Kidney capillary endothelial cell (primary cell): ENCODE data around the gene RSL24D1.
"Not testable (repeated sequence)": the region's sequence is repeated elsewhere in the genome, so short reads cannot be mapped to it uniquely, and the experiment has no call there.

Source experiments
- DNase-seq: peaks from one replicate; pipeline ENCODE4 v3.0.0-alpha.2; 2018; ENCODE audit warnings: low spot score

RSL24D1 gene

DNA sequence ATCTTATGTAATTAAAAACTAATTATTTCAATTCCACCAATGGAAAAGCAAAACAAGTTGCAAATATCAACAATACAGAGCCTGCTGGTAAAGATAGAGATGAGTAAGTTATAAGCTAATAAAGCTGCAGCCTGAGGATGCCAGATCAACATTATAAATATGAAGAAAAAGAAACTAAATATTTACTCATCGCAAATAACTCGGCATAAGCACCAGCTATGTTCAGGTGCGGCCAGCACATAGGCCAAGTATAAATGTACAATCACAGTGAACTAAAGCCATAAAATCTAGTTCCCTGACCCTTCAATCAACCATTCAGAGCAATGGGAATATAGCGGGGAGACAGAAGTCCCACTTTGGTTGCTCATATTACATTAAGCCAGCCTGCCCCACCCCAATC lies 7.7 kb upstream of the RSL24D1 start:
- DNase-seq: no peak

DNA sequence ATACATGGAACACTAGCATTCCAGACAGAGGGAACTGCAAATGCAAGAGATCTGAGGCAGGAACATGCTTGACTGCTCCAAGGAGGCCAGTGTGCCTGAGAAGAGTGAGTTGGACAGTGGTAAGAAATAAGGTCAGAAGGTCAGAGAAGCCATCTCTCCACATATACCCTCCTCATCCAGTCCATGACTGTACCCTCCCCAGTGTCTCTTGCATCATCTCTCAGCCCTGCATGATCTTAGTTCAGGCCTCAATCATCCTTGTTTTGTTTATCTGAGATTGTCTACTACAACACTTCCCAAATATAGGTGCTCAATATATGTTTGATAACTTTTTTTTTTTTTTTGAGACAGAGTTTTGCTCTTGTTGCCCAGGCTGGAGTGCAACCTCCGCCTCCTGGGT lies 5.5 kb upstream of the RSL24D1 start:
- no peak for DNase-seq

DNA sequence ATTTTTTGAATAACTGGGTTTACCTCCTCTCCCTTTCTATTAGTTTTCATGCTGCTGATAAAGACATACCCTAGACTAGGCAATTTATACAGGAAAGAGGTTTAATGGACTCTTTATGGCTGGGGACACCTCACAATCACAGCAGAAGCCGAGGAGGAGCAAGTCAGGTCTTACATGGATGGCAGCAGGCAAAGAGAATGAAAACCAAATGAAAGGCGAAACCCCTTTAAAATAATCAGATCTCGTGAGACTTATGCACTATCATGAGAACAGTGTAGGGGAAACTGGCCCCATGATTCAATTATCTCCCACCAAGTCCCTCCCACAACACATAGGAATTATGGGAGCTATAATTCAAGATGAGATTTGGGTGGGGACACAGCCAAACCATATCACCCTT lies 2.0 kb upstream of the RSL24D1 start:
- no peak for DNase-seq

DNA sequence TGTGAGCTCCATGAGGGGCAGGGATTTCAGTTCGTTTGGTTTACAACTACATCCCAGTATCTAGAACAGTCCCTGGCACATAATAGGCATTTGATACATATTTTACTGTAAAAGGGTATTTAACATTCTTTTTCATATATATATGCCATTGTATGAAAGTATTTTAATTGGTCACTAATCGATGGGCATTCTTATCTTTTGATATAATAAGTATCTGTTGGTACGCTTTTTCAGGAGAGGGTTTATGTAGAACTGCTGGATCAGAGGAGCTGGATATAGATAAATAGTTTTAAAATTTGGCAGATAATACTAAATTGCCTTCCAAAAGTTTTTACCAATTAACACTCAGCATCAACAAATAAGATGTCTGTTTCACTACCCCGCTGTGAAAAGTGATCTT lies 978 bp upstream of the RSL24D1 start:
- no peak for DNase-seq

DNA sequence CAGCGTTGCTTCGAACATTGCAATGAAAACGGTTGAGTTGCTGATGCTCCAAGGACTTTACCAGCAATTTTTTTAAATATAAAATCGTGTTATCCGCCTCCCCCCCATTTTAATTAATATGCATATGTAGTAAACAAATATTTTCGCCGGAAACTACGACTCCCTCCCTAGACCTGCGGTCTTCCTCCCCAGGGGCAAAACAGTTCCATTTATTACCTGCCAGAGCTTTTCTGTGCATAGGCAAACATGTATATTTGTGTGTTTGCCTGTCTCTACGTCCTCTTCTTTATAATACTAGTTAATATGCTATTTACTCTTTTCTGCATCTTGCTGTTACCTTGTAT lies 593 bp upstream of the RSL24D1 start:
- no peak for DNase-seq

DNA sequence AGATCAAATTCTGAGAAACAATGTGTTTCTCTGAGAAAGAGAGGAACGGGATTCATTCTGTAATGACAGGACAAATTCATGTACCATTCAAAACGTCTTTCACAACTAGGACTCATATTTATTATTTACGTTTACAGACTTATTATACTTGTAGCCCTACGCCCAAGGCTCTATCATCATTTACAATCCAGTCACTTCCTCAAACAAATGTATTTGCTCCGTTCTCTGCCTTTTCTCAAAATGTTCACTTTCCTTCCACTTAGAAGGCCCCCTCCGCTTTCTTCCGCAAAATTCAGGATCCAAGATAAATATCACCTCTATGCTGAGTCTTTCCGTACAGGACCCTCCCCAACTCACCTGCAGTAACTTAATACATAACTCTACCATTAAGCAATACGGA lies 745 bp downstream of the RSL24D1 start:
- DNase-seq: peak; percentile 32

DNA sequence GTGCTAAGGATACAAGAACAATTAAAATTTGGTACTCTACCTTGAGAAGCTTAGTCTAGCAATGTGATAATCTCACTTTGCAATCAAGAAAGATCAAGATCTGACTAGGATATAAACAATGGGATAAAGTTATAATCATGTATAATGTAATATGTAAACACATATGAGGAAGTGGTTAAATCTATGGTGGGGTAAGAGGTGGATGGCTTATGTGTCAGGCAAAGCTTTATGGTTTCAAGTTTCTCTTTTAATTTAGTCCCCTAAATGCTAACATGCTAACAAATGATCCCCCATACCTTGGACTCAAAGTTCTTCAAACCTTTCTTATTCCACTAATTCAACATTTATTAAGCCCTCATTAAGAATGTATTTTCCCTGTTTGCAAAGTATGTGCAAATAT lies 2.5 kb downstream of the RSL24D1 start:
- DNase-seq: no peak

DNA sequence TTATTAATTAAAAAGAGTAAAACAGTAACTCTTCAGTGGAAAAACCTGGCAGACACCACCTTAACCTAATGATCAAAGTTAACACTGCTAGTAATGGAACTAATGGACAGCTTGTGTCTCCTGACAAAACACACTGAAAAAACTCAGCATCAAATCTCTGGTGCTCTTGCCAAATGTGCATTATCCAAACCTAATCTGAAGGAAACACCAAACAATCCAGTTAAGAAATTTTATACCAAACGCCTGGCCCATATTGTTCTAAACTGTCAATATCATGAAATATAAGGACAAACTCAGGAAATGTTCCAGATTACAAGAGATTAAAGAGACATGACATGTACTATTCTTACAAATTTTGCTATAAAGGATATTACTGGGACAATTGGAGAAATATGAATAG lies 10.4 kb downstream of the RSL24D1 start:
- DNase-seq: no peak

DNA sequence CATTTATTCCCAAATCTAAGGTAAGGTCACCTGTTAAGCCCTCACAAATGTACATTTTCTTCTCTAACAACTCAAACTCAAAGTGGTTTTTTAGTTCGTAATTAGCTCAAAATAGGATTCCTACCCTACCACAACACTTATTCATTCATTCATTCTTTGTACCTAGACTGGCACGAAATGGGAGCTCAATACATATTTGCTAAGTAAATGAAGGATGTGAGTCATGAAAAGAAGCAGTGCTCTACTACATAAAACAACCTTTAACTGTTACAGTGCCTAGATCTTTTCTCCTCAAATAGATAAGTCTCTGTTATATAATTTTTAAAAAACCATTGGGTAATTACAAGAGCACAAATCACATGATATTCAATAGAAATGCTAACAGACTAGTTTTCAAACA lies 13.1 kb downstream of the RSL24D1 start:
- DNase-seq: peak; percentile 9

DNA sequence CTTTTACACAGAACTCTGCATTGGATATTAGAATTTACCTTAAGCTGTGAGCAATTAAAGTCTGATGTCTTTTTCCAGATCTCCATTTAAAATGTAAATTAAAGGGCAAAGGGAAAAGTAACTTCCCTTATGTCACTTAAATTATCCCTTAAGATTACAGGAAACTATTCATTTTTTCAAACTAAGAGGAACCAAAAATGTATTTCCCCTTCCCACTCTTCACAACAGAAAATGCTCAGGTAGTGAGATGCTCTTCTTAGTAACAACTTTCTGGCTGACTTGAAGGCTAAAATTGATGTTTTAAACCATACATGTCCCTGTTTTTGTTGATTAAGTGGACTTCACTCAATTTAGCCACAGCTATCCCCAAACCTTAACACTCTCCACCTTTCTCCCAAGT lies 17.6 kb downstream of the RSL24D1 start:
- no peak for DNase-seq

DNA sequence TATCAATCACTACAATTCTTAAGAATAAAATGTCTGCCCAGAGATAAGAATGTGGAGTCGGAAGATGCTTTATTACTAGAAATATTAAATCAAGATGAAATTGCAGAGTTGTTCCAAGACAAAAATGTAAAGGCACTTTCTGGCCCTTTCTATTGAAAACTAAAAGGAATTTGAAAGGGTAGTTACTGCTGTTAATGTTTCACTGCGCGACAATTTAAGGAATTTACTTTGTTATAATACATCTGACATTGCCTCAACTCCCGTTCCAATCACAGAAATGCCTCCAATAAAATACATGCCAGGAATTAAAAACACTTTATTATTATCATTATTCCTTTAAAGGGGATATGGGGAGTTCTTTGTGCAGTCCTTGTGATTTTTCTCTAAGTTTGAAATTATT lies 26.4 kb downstream of the RSL24D1 start:
- DNase-seq: no peak

DNA sequence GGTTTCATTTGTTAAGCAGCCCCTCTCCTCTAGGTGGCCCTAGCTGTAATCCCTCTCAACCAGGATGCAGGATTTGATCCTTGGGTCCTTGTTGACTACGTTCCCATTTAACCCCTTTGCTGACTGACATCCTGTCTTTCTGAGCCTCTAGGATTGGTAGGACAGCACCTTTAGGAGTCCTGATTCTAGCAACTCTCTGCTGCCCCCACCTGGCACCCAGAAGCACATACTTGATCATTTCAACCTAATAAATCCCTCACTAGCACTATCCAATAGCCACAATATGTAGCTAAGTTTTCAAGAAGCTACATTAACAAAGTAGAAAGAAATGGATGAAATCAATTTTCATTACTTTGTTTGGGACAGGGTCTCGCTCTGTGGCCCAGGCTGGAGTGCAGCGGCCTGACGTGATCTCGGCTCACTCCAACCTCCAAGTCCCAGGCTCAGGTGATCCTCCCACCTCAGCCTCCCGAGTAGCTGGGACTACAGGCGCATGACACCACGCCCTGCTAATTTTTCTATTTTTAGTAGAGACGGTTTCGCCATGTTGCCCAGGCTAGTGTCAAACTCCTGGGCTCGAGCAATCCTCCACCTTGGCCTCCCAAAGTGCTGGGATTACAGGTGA lies 28.3 kb downstream of the RSL24D1 start:
- peak; percentile 81 for DNase-seq

DNA sequence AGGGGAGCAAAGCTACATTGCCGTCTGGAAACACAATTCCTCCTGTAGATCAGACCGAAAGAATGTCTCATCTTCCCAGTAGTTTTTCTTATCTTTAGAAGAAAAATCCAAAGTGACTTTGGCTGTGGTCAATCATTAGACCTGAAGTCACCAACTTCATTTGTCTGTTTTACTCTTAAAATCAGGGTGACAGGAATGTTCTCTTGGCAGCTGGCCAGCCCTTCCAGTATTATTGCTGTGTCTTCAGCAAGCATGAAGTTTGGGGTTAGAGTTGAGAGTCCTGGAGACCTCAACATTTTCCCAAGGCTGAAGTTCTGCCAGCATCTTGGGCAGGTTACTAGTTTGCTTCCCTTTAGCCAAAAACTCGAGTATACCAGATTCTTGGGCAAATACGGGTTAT lies 32.5 kb downstream of the RSL24D1 start:
- no peak for DNase-seq

DNA sequence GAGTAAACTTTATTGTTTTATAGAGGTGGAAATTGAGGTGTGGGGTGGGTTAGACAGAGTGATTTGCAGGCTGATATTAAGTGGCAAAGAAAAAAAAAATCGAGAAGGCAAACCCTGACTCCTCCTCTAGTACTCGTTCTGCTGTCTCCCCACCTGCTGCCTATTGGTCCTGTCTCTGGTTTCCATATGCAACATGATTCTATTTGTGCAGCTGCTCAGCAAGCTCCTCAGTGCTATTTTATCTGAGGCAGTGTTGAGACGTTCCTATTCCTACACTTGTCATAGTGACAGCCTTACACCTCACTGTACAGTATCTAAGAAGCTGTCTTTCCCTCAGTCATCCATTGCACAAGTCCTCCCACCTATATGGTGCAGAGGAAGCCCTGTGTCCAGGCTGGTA lies 45.1 kb downstream of the RSL24D1 start:
- no peak for DNase-seq

DNA sequence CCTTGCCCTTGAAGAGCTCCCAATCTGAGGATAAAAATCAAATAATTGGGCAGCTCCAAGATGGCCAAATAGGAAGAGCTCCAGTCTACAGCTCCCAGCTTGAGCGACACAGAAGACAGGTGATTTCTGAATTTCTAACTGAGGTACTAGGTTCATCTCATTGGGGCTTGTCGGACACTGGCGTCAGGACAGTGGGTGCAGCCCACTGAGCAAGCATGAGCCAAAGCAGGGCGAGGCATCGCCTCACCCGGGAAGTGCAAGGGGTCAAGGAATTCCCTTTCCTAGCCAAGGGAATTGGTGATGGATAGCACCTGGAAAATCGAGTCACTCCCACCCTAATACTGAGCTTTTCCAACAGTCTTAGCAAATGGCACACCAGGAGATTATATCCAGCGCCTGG lies 53.6 kb downstream of the RSL24D1 start:
- not testable (repeated sequence) for DNase-seq

DNA sequence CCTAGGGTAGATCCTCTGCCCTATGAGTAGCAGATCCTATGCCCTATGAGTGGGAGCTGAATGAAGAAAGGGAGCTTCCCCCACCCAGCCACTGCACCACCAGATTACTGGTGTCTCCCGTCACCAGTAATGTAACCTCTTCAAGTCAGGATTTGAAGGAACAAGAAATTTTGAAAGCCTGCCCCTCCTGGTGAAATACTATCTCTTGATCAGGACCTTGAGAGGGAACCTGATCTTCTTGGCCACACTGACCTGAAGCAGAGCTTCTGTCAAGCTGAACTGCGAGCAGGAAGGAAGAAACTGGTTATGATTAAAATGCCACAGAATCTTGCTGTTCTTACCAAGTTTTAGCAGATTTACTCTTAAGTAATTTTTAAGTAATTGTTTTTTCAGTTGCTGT lies 62.8 kb downstream of the RSL24D1 start:
- no peak for DNase-seq

DNA sequence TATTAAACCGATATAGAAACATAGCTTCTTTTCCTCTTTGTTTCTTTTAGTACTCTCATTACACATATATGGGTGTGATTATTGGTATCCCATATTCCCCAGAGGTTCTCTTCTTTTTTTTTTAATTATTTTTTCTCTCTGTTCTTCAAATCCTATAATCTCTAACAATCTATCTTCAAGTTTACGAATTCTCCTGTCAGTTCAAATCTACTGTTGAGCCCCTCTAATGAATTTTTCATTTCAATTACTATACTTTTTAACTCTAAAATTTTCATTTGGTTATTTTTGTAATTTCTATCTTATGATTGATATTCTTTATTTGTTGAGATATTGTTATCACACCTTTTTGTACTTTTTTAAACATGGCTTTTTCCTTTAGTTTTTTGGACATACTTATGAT lies 64.1 kb downstream of the RSL24D1 start:
- DNase-seq: no peak
